Natural killer cell (primary cell): Measurements from ENCODE around the gene TBCA. TPM values are rescaled to one million over a fixed set of nuclear protein-coding genes. Genes with fewer than 3 reads are reported as not detected.

ENCODE experiments used
- ATAC-seq, 3 donors: fragments of 150-1000 bp in 2 of 3; fragments of 200-7000 bp in 1 of 3; cut with Tn5 transposase; 1 replicate in 1 of 3; 2 replicates in 2 of 3; pipeline ENCODE4 v1.10.0; 2021; ENCODE audit warnings: mild to moderate bottlenecking in 2 of 3, moderate library complexity in 2 of 3
- DNase-seq, 2 donors: peaks; one replicate each; pipeline versions ENCODE4 v3.0.0 to v3.0.0-alpha.2; 2013 to 2021; ENCODE audit warnings: mixed read lengths in 1 of 2
- H3K27ac ChIP-seq: one replicate; pipeline ENCODE4 v1.5.1; 2013; ENCODE audit warnings: mild to moderate bottlenecking, low read length
- H3K27me3 ChIP-seq: one replicate; pipeline ENCODE4 v1.6.1; 2013; ENCODE audit warnings: low read length; ENCODE audit not compliant: control insufficient read depth, insufficient read depth
- H3K36me3 ChIP-seq: one replicate; pipeline ENCODE4 v1.6.1; 2013; ENCODE audit warnings: low read length; ENCODE audit not compliant: control insufficient read depth, insufficient read depth
- H3K4me1 ChIP-seq: one replicate; pipeline ENCODE4 v1.6.1; 2013; ENCODE audit warnings: low read length; ENCODE audit not compliant: control insufficient read depth, insufficient read depth
- H3K4me3 ChIP-seq: one replicate; pipeline ENCODE4 v1.5.1; 2013; ENCODE audit warnings: low read length
- H3K9me3 ChIP-seq: one replicate; pipeline ENCODE4 v1.6.1; 2013; ENCODE audit warnings: low read length; ENCODE audit not compliant: control insufficient read depth, insufficient read depth
- H3K27ac Mint-ChIP-seq, 2 donors: one replicate each; pipeline ENCODE4 v1.8.0; 2022; ENCODE audit warnings: mild to moderate bottlenecking in 2 of 2, mixed read lengths in 2 of 2, moderate library complexity in 1 of 2
- H3K27me3 Mint-ChIP-seq, 2 donors: one replicate each; pipeline ENCODE4 v1.8.0; 2022; ENCODE audit warnings: low read depth in 2 of 2, mixed read lengths in 2 of 2
- H3K36me3 Mint-ChIP-seq: one replicate; pipeline ENCODE4 v1.8.0; 2022; ENCODE audit warnings: mixed read lengths
- H3K4me1 Mint-ChIP-seq, 2 donors: one replicate each; pipeline ENCODE4 v1.8.0; 2022; ENCODE audit warnings: mixed read lengths in 2 of 2
- H3K4me3 Mint-ChIP-seq: one replicate; pipeline ENCODE4 v1.8.0; 2022; ENCODE audit warnings: mild to moderate bottlenecking, moderate library complexity, mixed read lengths
- H3K9me3 Mint-ChIP-seq, 2 donors: one replicate each; pipeline ENCODE4 v1.8.0; 2022; ENCODE audit warnings: mixed read lengths in 2 of 2
- CTCF ChIP-seq: fragments of 200-600 bp; IDR thresholded peaks from one replicate; pipeline ENCODE4 v1.8.0; 2022; ENCODE audit warnings: antibody characterized with exemption
- WGBS: methylation state at CpG from one replicate; pipeline ENCODE4 v1.1.7; 2013; ENCODE audit warnings: missing lambda C conversion rate; ENCODE audit not compliant: insufficient coverage; 5-methylcytosine and 5-hydroxymethylcytosine counted together
- intact Hi-C: fragments of 100-400 bp; cut with micrococcal nuclease; formaldehyde crosslinking; loops from one replicate; pipeline ENCODE4 v1.14.2; 2022
- total RNA-seq, 4 donors: library from RNA; stranded (reverse); fragments of 120-200 nt in 1 of 4; gene quantifications; one replicate each; pipeline versions ENCODE4 v1.2.3 to v1.2.4, GENCODE V29; 2013 to 2022

TBCA gene
- total RNA-seq, 3 donors from 2014 or later (not counting 1 experiment from before 2014, with no cell fraction given) = 65.0 to 72.3 (median 70.7) TPM

- Histone ChIP-seq H3K27me3 (peaks cover 5% of the 10 kb centered on the region), H3K27ac (no peak overlapping the region), H3K4me1 (no peaks in the 10 kb centered on the region), H3K36me3 (no peaks in the 10 kb centered on the region), H3K4me3 (no peak overlapping the region), H3K9me3 (peaks cover 2% of the 10 kb centered on the region)
- no peak for DNase-seq
- H3K9me3 Mint-ChIP-seq = peaks cover 0 to 2% of the 10 kb centered on the region in 2 donors
- peaks cover 13 to 36% of the 10 kb centered on the region in 2 donors for H3K27me3 Mint-ChIP-seq
- no peaks in the 10 kb centered on the region for H3K4me1 Mint-ChIP-seq
- H3K27ac Mint-ChIP-seq = no peak overlapping the region
- no peak for ATAC-seq
- no peak overlapping the region for H3K4me3 Mint-ChIP-seq
- no peak for TF ChIP-seq CTCF
- intact Hi-C loops = no loop called here
- WGBS = 86% methylated on average over 3 of the region's 3 CpGs
- H3K36me3 Mint-ChIP-seq = no peaks in the 10 kb centered on the region
Observed at GRCh38 chr5:77670526-77670925, 105.6 kb downstream of the TBCA start.

GRCh38 chr5:77669677-77670076, 106.5 kb downstream of the TBCA start:
- no peak for DNase-seq
- H3K4me3 ChIP-seq = no peak overlapping the region
- H3K4me3 Mint-ChIP-seq = no peak overlapping the region
- ATAC-seq = no peak
- H3K9me3 Mint-ChIP-seq = peaks cover 0 to under 1% of the 10 kb centered on the region in 2 donors
- 67% methylated on average over 1 of the region's 1 CpG for WGBS
- peaks cover 8% of the 10 kb centered on the region for H3K27me3 ChIP-seq
- H3K27me3 Mint-ChIP-seq = peaks cover 13 to 28% of the 10 kb centered on the region in 2 donors
- no peak overlapping the region for H3K27ac Mint-ChIP-seq
- peaks cover 2% of the 10 kb centered on the region for H3K9me3 ChIP-seq
- intact Hi-C loops = no loop called here
- no peaks in the 10 kb centered on the region for H3K4me1 Mint-ChIP-seq
- H3K36me3 ChIP-seq = no peaks in the 10 kb centered on the region
- no peaks in the 10 kb centered on the region for H3K36me3 Mint-ChIP-seq
- no peak for TF ChIP-seq CTCF
- no peaks in the 10 kb centered on the region for H3K4me1 ChIP-seq
- no peak overlapping the region for H3K27ac ChIP-seq

GRCh38 chr5:77663090-77663863, 112.9 kb downstream of the TBCA start:
- Histone ChIP-seq H3K27ac (no peak overlapping the region), H3K4me3 (no peak overlapping the region), H3K36me3 (no peaks in the 10 kb centered on the region), H3K27me3 (peaks cover 8% of the 10 kb centered on the region), H3K9me3 (peaks cover 2% of the 10 kb centered on the region), H3K4me1 (no peaks in the 10 kb centered on the region)
- WGBS = 54% methylated on average over 3 of the region's 7 CpGs
- H3K27ac Mint-ChIP-seq = no peak overlapping the region
- intact Hi-C loops = no loop called here
- ATAC-seq = no peak
- TF ChIP-seq CTCF = no peak
- no peak for DNase-seq
- H3K4me3 Mint-ChIP-seq = no peak overlapping the region
- H3K4me1 Mint-ChIP-seq = no peaks in the 10 kb centered on the region
- H3K27me3 Mint-ChIP-seq = peaks cover 19 to 23% of the 10 kb centered on the region in 2 donors
- no peaks in the 10 kb centered on the region for H3K36me3 Mint-ChIP-seq
- H3K9me3 Mint-ChIP-seq = no peaks in the 10 kb centered on the region

GRCh38 chr5:77662635-77663034, 113.5 kb downstream of the TBCA start:
- H3K27ac Mint-ChIP-seq = no peak overlapping the region
- no peak overlapping the region for H3K27ac ChIP-seq
- no peak for DNase-seq
- no peaks in the 10 kb centered on the region for H3K36me3 ChIP-seq
- no peak for TF ChIP-seq CTCF
- intact Hi-C loops = no loop called here
- no peaks in the 10 kb centered on the region for H3K36me3 Mint-ChIP-seq
- no peaks in the 10 kb centered on the region for H3K9me3 Mint-ChIP-seq
- no peaks in the 10 kb centered on the region for H3K4me1 ChIP-seq
- peaks cover 2% of the 10 kb centered on the region for H3K9me3 ChIP-seq
- peaks cover 8% of the 10 kb centered on the region for H3K27me3 ChIP-seq
- no peak overlapping the region for H3K4me3 Mint-ChIP-seq
- no peak overlapping the region for H3K4me3 ChIP-seq
- H3K4me1 Mint-ChIP-seq = no peaks in the 10 kb centered on the region
- no peak for ATAC-seq
- peaks cover 24 to 29% of the 10 kb centered on the region in 2 donors for H3K27me3 Mint-ChIP-seq
